Endothelial cell of umbilical vein (primary cell): Measurements from ENCODE around the gene ATXN7.

Source experiments
- POLR2AphosphoS5 ChIP-seq: IDR thresholded peaks from 2 replicates; pipeline ENCODE4 v1.6.1; 2012; ENCODE audit warnings: low read depth, mild to moderate bottlenecking, control low read depth, low read length, moderate library complexity; ENCODE audit not compliant: insufficient read depth
- TF ChIP-seq, protein P1 (sequence below), 2 donors: IDR thresholded peaks; 1 replicate in 1 of 2; 2 replicates in 1 of 2; pipeline ENCODE4 v1.5.1; 2011; ENCODE audit warnings: low read length in 2 of 2, mild to moderate bottlenecking in 2 of 2, moderate library complexity in 2 of 2, control low read depth in 1 of 2, inconsistent platforms in 1 of 2, low read depth in 1 of 2; ENCODE audit not compliant: insufficient read depth in 1 of 2; ENCODE audit errors: extremely low read depth in 1 of 2

GRCh38 chr3:64000453-64001055 lies 136.9 kb downstream of the ATXN7 start:
- no peak for TF ChIP-seq POLR2AphosphoS5
- TF ChIP-seq, protein P1, sequence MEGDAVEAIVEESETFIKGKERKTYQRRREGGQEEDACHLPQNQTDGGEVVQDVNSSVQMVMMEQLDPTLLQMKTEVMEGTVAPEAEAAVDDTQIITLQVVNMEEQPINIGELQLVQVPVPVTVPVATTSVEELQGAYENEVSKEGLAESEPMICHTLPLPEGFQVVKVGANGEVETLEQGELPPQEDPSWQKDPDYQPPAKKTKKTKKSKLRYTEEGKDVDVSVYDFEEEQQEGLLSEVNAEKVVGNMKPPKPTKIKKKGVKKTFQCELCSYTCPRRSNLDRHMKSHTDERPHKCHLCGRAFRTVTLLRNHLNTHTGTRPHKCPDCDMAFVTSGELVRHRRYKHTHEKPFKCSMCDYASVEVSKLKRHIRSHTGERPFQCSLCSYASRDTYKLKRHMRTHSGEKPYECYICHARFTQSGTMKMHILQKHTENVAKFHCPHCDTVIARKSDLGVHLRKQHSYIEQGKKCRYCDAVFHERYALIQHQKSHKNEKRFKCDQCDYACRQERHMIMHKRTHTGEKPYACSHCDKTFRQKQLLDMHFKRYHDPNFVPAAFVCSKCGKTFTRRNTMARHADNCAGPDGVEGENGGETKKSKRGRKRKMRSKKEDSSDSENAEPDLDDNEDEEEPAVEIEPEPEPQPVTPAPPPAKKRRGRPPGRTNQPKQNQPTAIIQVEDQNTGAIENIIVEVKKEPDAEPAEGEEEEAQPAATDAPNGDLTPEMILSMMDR (IDR thresholded peaks at IDR 0.05; ENCODE audit: extremely low read depth in 1 of 2, insufficient read depth in 1 of 2, low read depth in 1 of 2, low read length in 2 of 2): no peak
